ENCODE results near the gene DDX54.
"Not testable (repeated sequence)": the region's sequence is repeated elsewhere in the genome, so short reads cannot be mapped to it uniquely, and the experiment has no call there.

The DDX54 gene

GRCh38 chr12:113136990-113137511 lies 48.2 kb downstream of the DDX54 start:
- DNase-seq, result no peak

- peak; percentile 38 for DNase-seq
These were observed 48.9 kb downstream of the DDX54 start for GRCh38 chr12:113136128-113136989.

- DNase-seq, result peak; percentile 53
These were observed 49.8 kb downstream of the DDX54 start, which contains the start of gene RASAL1 for GRCh38 chr12:113135178-113136127. RASAL1 (minus strand) TSS chr12:113135761; CDS start chr12:113135462, 299 bp downstream.

- no peak for DNase-seq
These were observed 50.7 kb downstream of the DDX54 start for GRCh38 chr12:113134521-113134951.

GRCh38 chr12:113134071-113134470 lies 51.2 kb downstream of the DDX54 start:
- DNase-seq, result no peak

- no peak for DNase-seq
These were observed 51.6 kb downstream of the DDX54 start for GRCh38 chr12:113133666-113134065.

- no peak for DNase-seq
These were observed 52.2 kb downstream of the DDX54 start for GRCh38 chr12:113133036-113133435.

GRCh38 chr12:113131556-113131955 lies 53.7 kb downstream of the DDX54 start:
- no peak for DNase-seq

- DNase-seq, result no peak
These were observed 54.7 kb downstream of the DDX54 start for GRCh38 chr12:113130457-113131135.

- DNase-seq, result no peak
These were observed 55.4 kb downstream of the DDX54 start for GRCh38 chr12:113129664-113130456.

GRCh38 chr12:113128802-113129663 lies 56.2 kb downstream of the DDX54 start:
- no peak for DNase-seq

GRCh38 chr12:113127791-113128199 lies 57.5 kb downstream of the DDX54 start:
- no peak for DNase-seq

- no peak for DNase-seq
These were observed 64.5 kb downstream of the DDX54 start for GRCh38 chr12:113120670-113121370.

- no peak for DNase-seq
These were observed 65.2 kb downstream of the DDX54 start for GRCh38 chr12:113119980-113120669.

- DNase-seq, result no peak
These were observed 67.1 kb downstream of the DDX54 start for GRCh38 chr12:113118142-113118541.

GRCh38 chr12:113117684-113118083 lies 67.6 kb downstream of the DDX54 start:
- DNase-seq, result not testable (repeated sequence)

- DNase-seq, result no peak
These were observed 68.4 kb downstream of the DDX54 start for GRCh38 chr12:113116875-113117274.

GRCh38 chr12:113115455-113116126 lies 69.7 kb downstream of the DDX54 start:
- no peak for DNase-seq
